Liver (tissue), 3 donors: ENCODE results near the gene SALL1.

Source experiments
- EGR1 ChIP-seq, 2 donors: IDR thresholded peaks; 2 replicates each; pipeline ENCODE4 v1.6.1; 2016 to 2018; ENCODE audit warnings: antibody characterized with exemption in 2 of 2, low read depth in 2 of 2
- TF ChIP-seq, protein P1 (sequence below): fragments of 150-350 bp; IDR thresholded peaks from 2 replicates; pipeline ENCODE4 v1.5.1; 2017; ENCODE audit warnings: improper control_type of control experiment, low read depth, low read length; ENCODE audit not compliant: missing input control
- donor health status: healthy.
- donor health status: healthy.

DNA sequence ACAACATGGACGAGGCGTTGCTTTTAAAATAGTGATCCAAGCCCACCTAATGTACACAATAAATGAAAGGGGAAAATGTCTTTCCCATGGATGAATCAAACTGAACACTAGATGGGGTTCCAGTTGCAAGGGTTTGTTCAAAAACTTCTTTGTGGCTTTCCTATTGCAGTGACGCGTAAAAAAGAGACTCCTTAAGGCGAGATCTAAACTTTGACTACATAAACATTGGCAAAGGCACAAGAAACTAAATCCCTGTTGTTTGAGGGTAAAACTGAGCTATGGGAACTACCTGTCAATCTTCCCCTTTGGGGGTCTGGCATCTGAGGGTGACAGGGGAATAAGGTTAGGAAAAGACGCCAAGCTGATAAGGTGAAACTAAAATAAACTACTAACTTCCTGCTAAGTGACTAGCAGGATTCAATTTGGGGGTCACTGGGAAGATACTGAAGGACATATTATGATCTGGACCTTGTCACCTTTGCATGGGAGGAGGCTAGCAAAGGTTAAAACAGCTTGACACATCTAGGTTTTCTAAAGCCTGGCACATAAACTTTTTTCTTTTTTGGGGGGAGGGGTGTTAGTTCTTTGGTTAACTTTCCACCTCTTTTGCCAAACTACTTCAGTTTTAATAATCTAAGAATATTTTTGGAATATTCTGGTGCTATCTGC is 4.7 kb downstream of the SALL1 start:
- TF ChIP-seq, protein P1, sequence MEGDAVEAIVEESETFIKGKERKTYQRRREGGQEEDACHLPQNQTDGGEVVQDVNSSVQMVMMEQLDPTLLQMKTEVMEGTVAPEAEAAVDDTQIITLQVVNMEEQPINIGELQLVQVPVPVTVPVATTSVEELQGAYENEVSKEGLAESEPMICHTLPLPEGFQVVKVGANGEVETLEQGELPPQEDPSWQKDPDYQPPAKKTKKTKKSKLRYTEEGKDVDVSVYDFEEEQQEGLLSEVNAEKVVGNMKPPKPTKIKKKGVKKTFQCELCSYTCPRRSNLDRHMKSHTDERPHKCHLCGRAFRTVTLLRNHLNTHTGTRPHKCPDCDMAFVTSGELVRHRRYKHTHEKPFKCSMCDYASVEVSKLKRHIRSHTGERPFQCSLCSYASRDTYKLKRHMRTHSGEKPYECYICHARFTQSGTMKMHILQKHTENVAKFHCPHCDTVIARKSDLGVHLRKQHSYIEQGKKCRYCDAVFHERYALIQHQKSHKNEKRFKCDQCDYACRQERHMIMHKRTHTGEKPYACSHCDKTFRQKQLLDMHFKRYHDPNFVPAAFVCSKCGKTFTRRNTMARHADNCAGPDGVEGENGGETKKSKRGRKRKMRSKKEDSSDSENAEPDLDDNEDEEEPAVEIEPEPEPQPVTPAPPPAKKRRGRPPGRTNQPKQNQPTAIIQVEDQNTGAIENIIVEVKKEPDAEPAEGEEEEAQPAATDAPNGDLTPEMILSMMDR, result peak; percentile 12
- no peak for TF ChIP-seq EGR1 (IDR thresholded peaks at IDR 0.05; ENCODE audit: low read depth in 2 of 2)
